HG02981 (cell line): ENCODE results near the gene TMEM62.

ENCODE experiments used
- ATAC-seq: cut with Tn5 transposase; IDR thresholded peaks from one replicate; pipeline ENCODE4 v1.9.1; 2021; ENCODE audit warnings: mild to moderate bottlenecking, moderate library complexity; ENCODE audit not compliant: unreplicated experiment

TMEM62 gene

GRCh38 chr15:43226436-43227305 lies 93.3 kb downstream of the TMEM62 start:
- ATAC-seq: no peak

GRCh38 chr15:43229977-43230376 lies 96.6 kb downstream of the TMEM62 start:
- no peak for ATAC-seq

GRCh38 chr15:43230640-43231115 lies 97.3 kb downstream of the TMEM62 start:
- no peak for ATAC-seq

GRCh38 chr15:43232289-43232874 lies 99.0 kb downstream of the TMEM62 start:
- ATAC-seq: no peak
